Right atrium auricular region (tissue), 2 donors: ENCODE measurements around the gene CEP131. TPM values are rescaled to one million over a fixed set of nuclear protein-coding genes. Genes with fewer than 3 reads are reported as not detected.

Experiments
- DNase-seq: peaks from one replicate; pipeline ENCODE4 v3.0.0-alpha.2; 2019; ENCODE audit warnings: low spot score
- H3K27ac ChIP-seq, 2 donors: fragments of 200-600 bp; sonication (generic); 1 replicate in 1 of 2; 2 replicates in 1 of 2; pipeline ENCODE4 v1.5.1; 2016 to 2019
- H3K27me3 ChIP-seq, 2 donors: fragments of 200-600 bp; sonication (generic); one replicate each; pipeline versions ENCODE4 v1.5.1 to v1.6.0; 2017 to 2019
- H3K36me3 ChIP-seq: fragments of 200-600 bp; sonication (generic); one replicate; pipeline ENCODE4 v1.5.1; 2016
- H3K4me1 ChIP-seq, 2 donors: fragments of 200-600 bp; sonication (generic); one replicate each; pipeline versions ENCODE4 v1.5.1 to v1.6.0; 2017 to 2019
- H3K4me3 ChIP-seq, 2 donors: fragments of 200-600 bp; sonication (generic); 1 replicate in 1 of 2; 2 replicates in 1 of 2; pipeline ENCODE4 v1.5.1; 2017 to 2019; ENCODE audit warnings: mild to moderate bottlenecking in 1 of 2, moderate library complexity in 1 of 2
- H3K9me3 ChIP-seq, 2 donors: fragments of 200-600 bp; sonication (generic); one replicate each; pipeline ENCODE4 v1.5.1; 2019
- total RNA-seq, 2 donors: library from RNA; depleted of rRNA; stranded (reverse); fragments of >200 nt; gene quantifications; one replicate each; pipeline ENCODE4 v1.1.0, GENCODE V29; 2016
- TF ChIP-seq, protein P1 (sequence below), 2 donors: fragments of 200-600 bp; sonication (generic); IDR thresholded peaks; one replicate each; pipeline ENCODE4 v1.5.1; 2019; ENCODE audit warnings: antibody characterized with exemption in 2 of 2

CEP131 gene
- total RNA-seq, 2 donors from 2014 or later = 5.5 to 6.2 TPM

- no peaks in the 10 kb centered on the region for H3K9me3 ChIP-seq
- no peak for DNase-seq
- TF ChIP-seq, protein P1, sequence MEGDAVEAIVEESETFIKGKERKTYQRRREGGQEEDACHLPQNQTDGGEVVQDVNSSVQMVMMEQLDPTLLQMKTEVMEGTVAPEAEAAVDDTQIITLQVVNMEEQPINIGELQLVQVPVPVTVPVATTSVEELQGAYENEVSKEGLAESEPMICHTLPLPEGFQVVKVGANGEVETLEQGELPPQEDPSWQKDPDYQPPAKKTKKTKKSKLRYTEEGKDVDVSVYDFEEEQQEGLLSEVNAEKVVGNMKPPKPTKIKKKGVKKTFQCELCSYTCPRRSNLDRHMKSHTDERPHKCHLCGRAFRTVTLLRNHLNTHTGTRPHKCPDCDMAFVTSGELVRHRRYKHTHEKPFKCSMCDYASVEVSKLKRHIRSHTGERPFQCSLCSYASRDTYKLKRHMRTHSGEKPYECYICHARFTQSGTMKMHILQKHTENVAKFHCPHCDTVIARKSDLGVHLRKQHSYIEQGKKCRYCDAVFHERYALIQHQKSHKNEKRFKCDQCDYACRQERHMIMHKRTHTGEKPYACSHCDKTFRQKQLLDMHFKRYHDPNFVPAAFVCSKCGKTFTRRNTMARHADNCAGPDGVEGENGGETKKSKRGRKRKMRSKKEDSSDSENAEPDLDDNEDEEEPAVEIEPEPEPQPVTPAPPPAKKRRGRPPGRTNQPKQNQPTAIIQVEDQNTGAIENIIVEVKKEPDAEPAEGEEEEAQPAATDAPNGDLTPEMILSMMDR (IDR thresholded peaks at IDR 0.05) = no peak
Measured at GRCh38 chr17:81153340-81153803, 69.4 kb downstream of the CEP131 start.

GRCh38 chr17:81152288-81152828 is 70.4 kb downstream of the CEP131 start:
- no peaks in the 10 kb centered on the region for H3K27me3 ChIP-seq
- H3K4me1 ChIP-seq = no peaks in the 10 kb centered on the region
- no peak for DNase-seq
- no peaks in the 10 kb centered on the region for H3K9me3 ChIP-seq
- no peak overlapping the region for H3K27ac ChIP-seq
- no peaks in the 10 kb centered on the region for H3K36me3 ChIP-seq
- no peak overlapping the region for H3K4me3 ChIP-seq
- TF ChIP-seq, protein P1 (IDR thresholded peaks at IDR 0.05) = no peak

More at GRCh38 chr17:81153340-81153803, 69.4 kb downstream of the CEP131 start:
- H3K36me3 ChIP-seq = no peaks in the 10 kb centered on the region
- H3K4me3 ChIP-seq = no peak overlapping the region
- no peaks in the 10 kb centered on the region for H3K27me3 ChIP-seq
- H3K27ac ChIP-seq = no peak overlapping the region
- no peaks in the 10 kb centered on the region for H3K4me1 ChIP-seq

DNA sequence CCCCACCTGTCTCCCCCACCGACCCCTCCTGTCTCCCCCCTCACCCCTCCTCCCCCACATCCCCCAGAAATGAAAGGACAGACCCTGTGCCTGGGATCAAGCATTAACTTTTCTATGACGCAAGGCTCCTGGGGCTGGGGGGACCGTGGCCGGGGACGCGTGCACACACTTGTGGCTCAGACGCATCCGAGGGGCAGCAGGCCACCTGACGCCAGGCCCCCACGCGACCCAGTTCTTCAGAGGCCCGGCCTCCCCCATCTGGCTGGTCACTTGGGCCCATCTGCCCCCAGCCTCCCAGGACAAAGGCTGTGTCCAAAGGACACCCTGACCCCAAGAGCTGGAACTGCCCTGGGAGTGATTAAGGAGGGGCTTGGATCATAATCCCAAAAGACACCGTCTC is 71.5 kb downstream of the CEP131 start:
- Histone ChIP-seq H3K27ac (no peak overlapping the region), H3K4me3 (no peak overlapping the region), H3K27me3 (no peaks in the 10 kb centered on the region), H3K4me1 (no peaks in the 10 kb centered on the region), H3K36me3 (no peaks in the 10 kb centered on the region), H3K9me3 (no peaks in the 10 kb centered on the region)
- no peak for DNase-seq
- TF ChIP-seq, protein P1 (IDR thresholded peaks at IDR 0.05) = no peak

DNA sequence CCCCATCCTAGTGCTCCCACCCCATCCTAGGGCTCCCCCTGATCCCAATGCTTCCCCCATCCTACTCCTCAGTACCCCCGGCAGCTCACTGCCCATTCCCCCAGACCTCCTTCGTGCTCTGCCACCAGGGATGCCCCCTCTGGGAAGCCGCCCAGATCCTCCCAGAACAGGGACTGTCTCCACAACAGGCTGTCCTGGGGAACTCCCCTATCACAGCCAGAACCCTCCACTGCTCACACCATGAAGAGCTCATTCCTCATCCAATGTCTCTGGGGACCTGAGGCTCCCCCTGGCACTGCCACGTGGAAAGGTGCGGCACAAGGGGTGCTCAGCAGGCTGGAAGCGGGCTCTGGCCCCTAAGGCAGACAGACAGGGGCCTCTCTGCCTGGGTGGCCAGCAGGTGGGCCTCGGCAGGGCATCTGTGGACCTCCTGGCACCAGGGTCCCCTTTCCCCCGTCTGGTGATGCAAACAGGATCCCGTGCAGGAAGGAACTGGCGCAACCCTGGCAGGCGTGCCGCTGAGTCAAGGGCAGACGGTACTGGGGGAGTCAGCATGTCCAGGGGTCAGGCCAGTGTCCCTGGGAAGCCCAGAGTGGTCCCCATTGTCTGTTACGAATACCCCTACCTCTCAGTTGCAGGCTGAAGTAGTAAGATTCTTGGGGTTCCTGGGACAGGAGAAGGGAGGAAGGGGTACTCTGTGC is 72.2 kb downstream of the CEP131 start:
- Histone ChIP-seq H3K27ac (no peak overlapping the region), H3K9me3 (no peaks in the 10 kb centered on the region), H3K36me3 (no peaks in the 10 kb centered on the region), H3K4me3 (no peak overlapping the region), H3K4me1 (no peaks in the 10 kb centered on the region), H3K27me3 (no peaks in the 10 kb centered on the region)
- peak; percentile 62 for DNase-seq
- TF ChIP-seq, protein P1 (IDR thresholded peaks at IDR 0.05) = no peak

- Histone ChIP-seq H3K36me3 (no peaks in the 10 kb centered on the region), H3K4me3 (no peak overlapping the region), H3K27ac (no peak overlapping the region), H3K27me3 (no peaks in the 10 kb centered on the region), H3K9me3 (no peaks in the 10 kb centered on the region), H3K4me1 (no peaks in the 10 kb centered on the region)
- TF ChIP-seq, protein P1 (IDR thresholded peaks at IDR 0.05) = no peak
- DNase-seq = no peak
Measured at GRCh38 chr17:81148986-81149533, 73.7 kb downstream of the CEP131 start.
